Activated T-helper 1 cell treated with Interleukin-2 at 50 U/mL for 16 hours (primary cell): ENCODE results near the gene NDUFV1.
"Not testable (repeated sequence)": the region's sequence is repeated elsewhere in the genome, so short reads cannot be mapped to it uniquely, and the experiment has no call there.

Source experiments
- DNase-seq: peaks from one replicate; pipeline ENCODE4 v3.0.0-alpha.2; 2020; ENCODE audit warnings: low read depth

Gene NDUFV1

GRCh38 chr11:67586568-67587250, 20.0 kb upstream of the NDUFV1 start:
- no peak for DNase-seq

- DNase-seq, result no peak
Measured at GRCh38 chr11:67588136-67588503, 18.6 kb upstream of the NDUFV1 start.

GRCh38 chr11:67588899-67589415, 17.8 kb upstream of the NDUFV1 start:
- not testable (repeated sequence) for DNase-seq

- DNase-seq, result no peak
Measured at GRCh38 chr11:67592880-67593564, 13.7 kb upstream of the NDUFV1 start.

GRCh38 chr11:67593565-67593905, 13.2 kb upstream of the NDUFV1 start:
- DNase-seq, result no peak

- no peak for DNase-seq
Measured at GRCh38 chr11:67594480-67594879, 12.3 kb upstream of the NDUFV1 start.

GRCh38 chr11:67596753-67597300, 9.9 kb upstream of the NDUFV1 start:
- DNase-seq, result no peak

GRCh38 chr11:67597458-67597857, 9.3 kb upstream of the NDUFV1 start:
- DNase-seq, result not testable (repeated sequence)

GRCh38 chr11:67597963-67598362, 8.8 kb upstream of the NDUFV1 start:
- DNase-seq, result not testable (repeated sequence)

- DNase-seq, result no peak
Measured at GRCh38 chr11:67599149-67599548, 7.6 kb upstream of the NDUFV1 start.

- DNase-seq, result no peak
Measured at GRCh38 chr11:67600324-67601029, 6.3 kb upstream of the NDUFV1 start.

GRCh38 chr11:67601098-67601497, 5.6 kb upstream of the NDUFV1 start:
- no peak for DNase-seq

- DNase-seq, result not testable (repeated sequence)
Measured at GRCh38 chr11:67604119-67604518, 2.6 kb upstream of the NDUFV1 start.

- no peak for DNase-seq
Measured at GRCh38 chr11:67604815-67605214, 1.9 kb upstream of the NDUFV1 start.

GRCh38 chr11:67605231-67606011, 1.3 kb upstream of the NDUFV1 start:
- DNase-seq, result no peak

GRCh38 chr11:67606093-67606491, 644 bp upstream of the NDUFV1 start:
- no peak for DNase-seq

GRCh38 chr11:67607507-67607906, 771 bp downstream of the NDUFV1 start:
- no peak for DNase-seq

- no peak for DNase-seq
Measured at GRCh38 chr11:67608486-67608885, 1.8 kb downstream of the NDUFV1 start.

- no peak for DNase-seq
Measured at GRCh38 chr11:67609316-67609715, 2.6 kb downstream of the NDUFV1 start.

GRCh38 chr11:67610302-67610868, 3.6 kb downstream of the NDUFV1 start:
- DNase-seq, result no peak

- no peak for DNase-seq
Measured at GRCh38 chr11:67611165-67611564, 4.4 kb downstream of the NDUFV1 start.
